GM19240 (cell line): ENCODE results near the gene KDSR.
"Not testable (repeated sequence)": the region's sequence is repeated elsewhere in the genome, so short reads cannot be mapped to it uniquely, and the experiment has no call there.

Experiments used
- DNase-seq: peaks from one replicate; pipeline ENCODE4 v3.0.0; 2011; ENCODE audit warnings: low spot score; ENCODE audit not compliant: insufficient read length

Gene KDSR

GRCh38 chr18:63366213-63367052 is 573 bp downstream of the KDSR start:
- DNase-seq = no peak

GRCh38 chr18:63365876-63366212 is 1.2 kb downstream of the KDSR start:
- no peak for DNase-seq

- DNase-seq = no peak
Observed at GRCh38 chr18:63363951-63364350, 3.1 kb downstream of the KDSR start.

DNA sequence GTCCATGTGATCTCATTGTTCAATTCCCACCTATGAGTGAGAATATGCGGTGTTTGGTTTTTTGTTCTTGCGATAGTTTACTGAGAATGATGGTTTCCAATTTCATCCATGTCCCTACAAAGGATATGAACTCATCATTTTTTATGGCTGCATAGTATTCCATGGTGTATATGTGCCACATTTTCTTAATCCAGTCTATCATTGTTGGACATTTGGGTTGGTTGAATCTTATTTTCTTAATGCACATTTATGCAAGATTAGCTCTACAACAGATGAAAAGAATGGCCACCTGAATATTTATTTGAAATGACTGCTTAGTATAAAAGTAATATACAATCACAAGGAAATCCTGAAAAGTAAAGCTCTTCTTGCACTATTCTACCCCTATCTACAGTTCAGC is 3.6 kb downstream of the KDSR start:
- DNase-seq = not testable (repeated sequence)

- no peak for DNase-seq
Observed at GRCh38 chr18:63356272-63356896, 10.6 kb downstream of the KDSR start.

GRCh38 chr18:63350230-63350629 is 16.8 kb downstream of the KDSR start:
- no peak for DNase-seq

DNA sequence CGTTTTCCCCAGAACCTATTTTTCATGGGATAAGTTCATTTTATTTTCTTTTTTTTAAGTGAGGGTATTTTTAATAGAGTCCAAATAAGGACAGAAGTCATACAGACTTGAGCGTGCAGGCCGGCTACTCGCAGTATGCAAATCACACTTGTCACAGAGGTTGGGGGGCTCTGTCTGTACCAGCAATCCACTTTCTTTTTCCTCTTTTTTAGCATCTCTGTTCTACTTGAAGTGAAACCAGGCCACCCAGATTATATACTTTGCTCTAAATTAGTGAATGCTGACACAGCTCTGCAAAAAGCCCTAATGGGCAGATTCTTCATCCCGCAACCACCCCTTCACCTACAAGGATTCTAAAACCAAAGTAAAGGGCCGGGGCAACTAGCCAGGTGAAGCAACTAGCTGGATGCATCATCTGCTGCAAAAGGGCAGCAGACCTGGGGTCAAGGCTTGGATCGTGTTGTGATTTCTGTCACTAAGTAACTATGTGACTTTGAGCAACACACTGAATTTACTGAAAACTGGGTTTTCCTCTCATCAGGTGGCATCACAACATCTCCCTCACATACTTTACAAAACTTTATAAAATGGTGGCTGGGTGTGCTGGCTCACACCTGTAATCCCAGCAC is 18.4 kb downstream of the KDSR start:
- no peak for DNase-seq

GRCh38 chr18:63346480-63347183 is 20.4 kb downstream of the KDSR start:
- no peak for DNase-seq

DNA sequence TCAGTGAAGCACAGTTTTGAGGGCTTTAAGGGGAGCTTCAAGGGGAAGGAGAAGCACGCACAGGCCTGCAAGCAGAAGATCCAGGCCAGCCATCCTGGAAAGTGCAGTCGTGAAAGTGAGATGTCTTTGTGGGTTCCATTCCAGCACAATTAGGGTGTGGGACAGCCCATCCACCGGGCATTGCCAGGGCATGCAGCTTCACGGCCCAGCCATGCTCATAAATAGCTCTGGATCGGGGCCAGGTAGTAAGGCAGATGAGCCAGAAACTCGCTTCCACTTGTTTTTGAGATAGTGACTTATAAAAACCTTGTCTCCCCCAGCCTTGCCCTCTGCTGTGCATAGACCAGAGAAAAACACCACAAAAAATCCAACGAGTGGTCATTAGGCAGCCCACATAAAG is 21.0 kb downstream of the KDSR start:
- DNase-seq = no peak

GRCh38 chr18:63344918-63345317 is 22.1 kb downstream of the KDSR start:
- no peak for DNase-seq

DNA sequence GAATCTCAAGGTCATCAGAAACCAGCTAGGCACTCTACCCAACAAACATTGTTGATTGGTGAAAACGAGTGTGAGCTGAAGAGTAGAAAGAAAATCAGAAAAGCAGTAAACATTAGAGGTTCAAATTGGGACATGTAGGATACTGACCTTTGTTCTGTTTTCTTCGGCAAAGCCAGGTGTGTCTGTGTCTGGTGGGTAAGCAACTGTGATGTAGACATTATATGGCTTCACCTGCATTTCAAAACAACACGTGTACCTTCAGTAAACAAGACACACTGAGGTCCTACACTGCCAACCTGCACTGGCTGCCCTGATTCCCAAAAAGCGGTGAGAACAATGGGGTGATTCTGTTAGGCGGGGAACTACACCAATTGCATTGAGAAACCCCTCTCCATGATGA is 22.7 kb downstream of the KDSR start:
- no peak for DNase-seq

DNA sequence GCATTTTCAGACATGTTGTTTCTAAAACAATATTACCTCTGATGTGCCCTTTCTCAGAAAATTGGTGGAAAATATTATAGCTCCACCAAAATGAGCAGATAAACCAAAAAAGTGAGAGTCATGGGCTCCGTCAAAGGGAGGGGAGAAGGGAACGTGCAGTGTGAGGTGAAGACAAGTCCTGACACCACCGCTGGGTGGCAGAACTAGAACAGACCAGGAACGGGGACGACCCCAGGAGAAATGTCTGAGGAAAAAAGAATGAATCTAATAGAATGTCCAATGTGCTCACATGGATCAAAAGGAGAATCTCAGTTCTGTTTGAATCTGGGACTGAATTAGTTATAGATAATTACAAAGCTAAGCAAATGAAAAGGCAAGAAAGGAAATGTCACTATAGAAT is 24.8 kb downstream of the KDSR start:
- DNase-seq = peak; percentile 45

- DNase-seq = no peak
Observed at GRCh38 chr18:63339920-63340484, 27.0 kb downstream of the KDSR start.

GRCh38 chr18:63336366-63337099 is 30.5 kb downstream of the KDSR start:
- no peak for DNase-seq

- no peak for DNase-seq
Observed at GRCh38 chr18:63331105-63331504, 35.9 kb downstream of the KDSR start.

DNA sequence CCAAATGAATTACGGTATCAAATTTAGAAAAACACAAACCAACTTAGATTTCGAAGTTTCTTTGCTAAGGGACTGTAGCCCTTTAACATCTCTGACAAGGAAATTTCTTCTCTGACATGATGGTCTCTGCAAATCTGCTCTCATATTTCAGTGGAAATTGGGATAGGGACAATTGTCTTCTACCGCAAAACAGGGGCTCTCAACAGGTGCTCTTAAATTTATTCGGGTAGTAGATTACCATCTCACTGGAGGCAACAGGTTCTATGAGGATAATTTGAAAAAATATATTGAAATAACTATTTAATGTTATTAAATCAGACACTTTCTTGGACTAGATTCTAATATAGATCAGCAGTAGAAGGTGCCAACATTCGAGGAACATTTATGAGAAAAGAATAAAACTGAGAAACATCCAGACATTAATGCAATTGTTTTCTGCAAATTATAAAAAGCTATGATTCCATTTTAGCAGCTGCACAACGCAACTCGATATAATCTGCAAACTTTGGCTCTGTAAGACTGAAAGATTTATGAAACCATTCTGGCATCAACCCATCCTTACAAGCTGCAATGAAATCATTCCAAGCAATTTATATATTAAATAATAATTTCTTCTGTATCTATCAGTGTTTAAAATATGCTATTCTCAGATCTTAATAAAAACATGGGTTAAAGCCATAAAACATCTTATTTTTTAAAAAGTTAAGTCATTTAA is 37.4 kb downstream of the KDSR start:
- DNase-seq = no peak

DNA sequence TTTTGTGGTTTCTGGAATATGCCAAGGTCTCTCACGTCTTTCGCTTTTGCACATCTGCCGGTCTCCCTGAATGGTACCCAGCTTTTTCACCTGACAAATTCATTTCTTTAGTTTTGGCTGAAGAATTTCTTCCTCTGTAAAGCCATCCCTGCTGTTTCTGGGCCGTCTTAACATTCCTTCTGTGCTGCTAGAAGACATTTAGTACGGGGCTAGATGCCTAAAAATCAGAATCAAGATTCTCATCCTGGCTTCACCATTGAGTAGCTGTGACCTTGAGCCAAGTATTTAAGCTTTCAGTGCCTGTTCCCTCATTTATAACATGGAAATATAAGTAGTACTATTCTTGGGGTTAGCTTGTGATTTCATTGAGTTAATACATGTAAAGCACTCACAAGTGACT is 41.0 kb downstream of the KDSR start:
- no peak for DNase-seq

DNA sequence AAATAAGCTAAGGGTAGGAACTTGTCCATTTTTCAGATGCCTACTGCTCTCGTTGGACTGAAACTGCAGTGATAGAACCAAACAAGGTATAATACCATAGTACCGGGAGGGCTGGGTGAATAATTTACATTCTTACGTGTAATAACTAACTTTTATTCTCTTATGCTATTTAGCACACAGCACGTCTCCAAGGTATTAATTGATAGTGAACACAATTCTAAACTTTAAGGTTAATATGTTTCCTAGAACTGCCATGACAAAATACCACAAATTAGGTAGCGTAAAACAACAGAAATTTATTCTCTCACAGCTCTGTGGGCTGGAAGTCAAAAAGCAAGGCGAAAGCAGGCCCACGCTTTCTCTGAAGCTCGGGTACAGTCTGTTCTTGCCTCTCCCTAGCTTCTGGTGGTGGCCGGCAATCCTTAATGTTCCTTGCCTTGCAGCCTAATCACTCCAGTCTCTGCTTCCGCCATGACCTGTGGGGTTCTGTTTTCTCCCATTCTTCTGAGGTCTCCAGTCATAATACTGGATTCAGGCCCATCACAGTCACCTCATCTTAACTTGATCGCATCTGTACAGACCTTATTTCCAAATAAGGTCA is 41.8 kb downstream of the KDSR start:
- no peak for DNase-seq

DNA sequence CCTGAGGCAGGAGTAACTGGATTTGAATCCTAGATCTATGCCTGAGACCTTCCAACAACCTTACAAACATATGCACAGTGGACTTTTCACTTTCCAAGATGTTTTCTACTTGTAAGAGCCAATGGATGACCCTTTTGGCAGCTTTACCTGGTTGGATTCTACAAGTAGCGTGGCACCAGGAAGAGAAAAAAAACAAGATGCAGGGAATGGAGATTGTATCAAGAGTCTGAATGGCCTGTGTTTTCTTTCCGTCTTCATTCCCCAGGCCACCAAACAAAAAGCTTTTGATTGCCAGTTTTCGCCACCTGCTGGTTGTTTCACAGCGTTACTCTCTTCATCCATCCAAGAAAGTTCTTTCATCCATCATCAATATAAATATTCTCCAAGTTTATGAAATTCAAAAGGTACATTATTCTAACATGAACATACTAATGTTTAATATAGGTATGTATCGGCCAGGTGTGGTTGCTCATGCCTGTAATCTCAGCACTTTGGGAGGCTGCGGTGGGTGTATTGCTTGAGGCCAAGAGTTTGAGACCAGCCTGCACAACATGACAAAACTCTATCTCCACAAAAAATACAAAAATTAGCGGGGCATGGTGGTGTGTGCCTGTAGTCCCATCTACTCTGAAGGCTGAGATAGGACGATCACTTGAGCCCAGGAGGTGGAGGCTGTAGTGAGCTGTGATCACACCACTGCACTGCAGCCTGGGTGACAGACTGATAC is 43.9 kb downstream of the KDSR start:
- no peak for DNase-seq
